NCI-H460 (cell line): ENCODE results near the gene MEMO1. TPM values are rescaled to one million over a fixed set of nuclear protein-coding genes. Genes with fewer than 3 reads are reported as not detected.
"Not testable (repeated sequence)": the region's sequence is repeated elsewhere in the genome, so short reads cannot be mapped to it uniquely, and the experiment has no call there.

Experiments
- DNase-seq: peaks from one replicate; pipeline ENCODE4 v3.0.0-alpha.2; 2016; ENCODE audit warnings: low read depth; ENCODE audit errors: extremely low read depth
- total RNA-seq: library from RNA; depleted of rRNA; stranded (reverse); fragments of >200 nt; shearing (Covaris generic); gene quantifications from 2 replicates; pipeline ENCODE4 v1.2.3, GENCODE V29; 2014

The MEMO1 gene
- total RNA-seq, 1 experiment from 2014 or later: 59.2 TPM

GRCh38 chr2:31962757-31963361, 47.9 kb downstream of the MEMO1 start:
- no peak for DNase-seq

GRCh38 chr2:31958140-31958717, 52.6 kb downstream of the MEMO1 start:
- DNase-seq: no peak

GRCh38 chr2:31957354-31958139, 53.3 kb downstream of the MEMO1 start:
- DNase-seq: no peak

GRCh38 chr2:31956934-31957333, 53.9 kb downstream of the MEMO1 start:
- not testable (repeated sequence) for DNase-seq

GRCh38 chr2:31956312-31956711, 54.5 kb downstream of the MEMO1 start:
- no peak for DNase-seq

GRCh38 chr2:31953095-31953494, 57.7 kb downstream of the MEMO1 start:
- not testable (repeated sequence) for DNase-seq

- no peak for DNase-seq
Observed at GRCh38 chr2:31950946-31951562, 59.8 kb downstream of the MEMO1 start.

- DNase-seq: no peak
Observed at GRCh38 chr2:31947871-31948270, 62.9 kb downstream of the MEMO1 start.

GRCh38 chr2:31946838-31947237, 64.0 kb downstream of the MEMO1 start:
- no peak for DNase-seq

- no peak for DNase-seq
Observed at GRCh38 chr2:31945572-31945935, 65.3 kb downstream of the MEMO1 start.

GRCh38 chr2:31944828-31945571, 65.8 kb downstream of the MEMO1 start:
- DNase-seq: no peak

GRCh38 chr2:31943636-31944225, 67.1 kb downstream of the MEMO1 start:
- no peak for DNase-seq

- no peak for DNase-seq
Observed at GRCh38 chr2:31940920-31941319, 69.9 kb downstream of the MEMO1 start.

GRCh38 chr2:31937741-31938140, 73.1 kb downstream of the MEMO1 start:
- no peak for DNase-seq

GRCh38 chr2:31935370-31935769, 75.4 kb downstream of the MEMO1 start:
- no peak for DNase-seq

GRCh38 chr2:31933066-31933465, 77.7 kb downstream of the MEMO1 start:
- DNase-seq: no peak

- no peak for DNase-seq
Observed at GRCh38 chr2:31932589-31932988, 78.2 kb downstream of the MEMO1 start.

GRCh38 chr2:31931916-31932315, 78.9 kb downstream of the MEMO1 start:
- no peak for DNase-seq

- no peak for DNase-seq
Observed at GRCh38 chr2:31925517-31925916, 85.3 kb downstream of the MEMO1 start.

GRCh38 chr2:31923662-31924061, 87.1 kb downstream of the MEMO1 start:
- no peak for DNase-seq
